ENCODE measurements around the gene SIM2.

Gene SIM2

DNA sequence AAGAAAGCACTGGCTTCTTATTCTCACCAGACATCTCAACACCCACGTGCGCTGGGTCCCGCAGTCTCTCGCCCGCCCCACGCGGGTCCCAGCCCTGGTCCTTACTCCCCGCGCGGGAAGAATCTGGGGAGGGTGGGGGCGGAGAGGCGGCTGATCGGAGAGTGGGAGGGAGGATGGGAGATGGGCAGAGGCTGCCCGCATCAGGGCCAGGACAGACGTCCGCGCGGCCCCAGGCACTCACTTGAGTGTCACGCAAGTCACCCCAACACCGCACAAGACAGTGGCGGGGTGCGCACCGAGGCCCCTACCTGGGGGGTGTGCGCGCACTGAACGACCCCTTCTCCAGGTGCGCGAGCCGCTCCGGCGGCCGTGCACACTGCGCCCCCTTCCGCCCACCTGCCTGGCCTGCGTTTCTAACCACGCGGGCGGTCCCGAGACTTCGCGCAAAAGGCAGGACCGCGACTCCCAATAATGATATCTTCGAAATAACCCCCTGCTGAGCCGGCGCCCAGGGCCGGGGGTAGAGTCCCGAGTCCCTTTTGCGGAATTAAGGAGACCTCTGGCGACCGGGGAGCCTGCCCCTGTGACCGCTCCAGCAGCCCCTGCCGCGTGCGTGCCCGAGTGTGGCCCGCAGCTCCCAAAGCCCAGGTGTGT is 6.0 kb upstream of the SIM2 start:
- TF ChIP-seq ZFX (IDR thresholded peaks at IDR 0.05; ENCODE audit: borderline replicate concordance) = no peak
- TF ChIP-seq, protein P1, sequence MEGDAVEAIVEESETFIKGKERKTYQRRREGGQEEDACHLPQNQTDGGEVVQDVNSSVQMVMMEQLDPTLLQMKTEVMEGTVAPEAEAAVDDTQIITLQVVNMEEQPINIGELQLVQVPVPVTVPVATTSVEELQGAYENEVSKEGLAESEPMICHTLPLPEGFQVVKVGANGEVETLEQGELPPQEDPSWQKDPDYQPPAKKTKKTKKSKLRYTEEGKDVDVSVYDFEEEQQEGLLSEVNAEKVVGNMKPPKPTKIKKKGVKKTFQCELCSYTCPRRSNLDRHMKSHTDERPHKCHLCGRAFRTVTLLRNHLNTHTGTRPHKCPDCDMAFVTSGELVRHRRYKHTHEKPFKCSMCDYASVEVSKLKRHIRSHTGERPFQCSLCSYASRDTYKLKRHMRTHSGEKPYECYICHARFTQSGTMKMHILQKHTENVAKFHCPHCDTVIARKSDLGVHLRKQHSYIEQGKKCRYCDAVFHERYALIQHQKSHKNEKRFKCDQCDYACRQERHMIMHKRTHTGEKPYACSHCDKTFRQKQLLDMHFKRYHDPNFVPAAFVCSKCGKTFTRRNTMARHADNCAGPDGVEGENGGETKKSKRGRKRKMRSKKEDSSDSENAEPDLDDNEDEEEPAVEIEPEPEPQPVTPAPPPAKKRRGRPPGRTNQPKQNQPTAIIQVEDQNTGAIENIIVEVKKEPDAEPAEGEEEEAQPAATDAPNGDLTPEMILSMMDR (IDR thresholded peaks at IDR 0.05) = no peak

GRCh38 chr21:36693489-36694030 is 5.4 kb upstream of the SIM2 start:
- no peak for TF ChIP-seq ZFX (IDR thresholded peaks at IDR 0.05; ENCODE audit: borderline replicate concordance)
- TF ChIP-seq, protein P1 (IDR thresholded peaks at IDR 0.05) = no peak
- H3K27ac ChIP-seq = no peak overlapping the region

More for the DNA sequence above, 6.0 kb upstream of the SIM2 start:
- H3K27ac ChIP-seq = no peak overlapping the region

GRCh38 chr21:36694031-36694515 is 4.8 kb upstream of the SIM2 start:
- no peak overlapping the region for H3K27ac ChIP-seq
- TF ChIP-seq ZFX (IDR thresholded peaks at IDR 0.05; ENCODE audit: borderline replicate concordance) = no peak

GRCh38 chr21:36694593-36695282 is 4.2 kb upstream of the SIM2 start:
- no peak overlapping the region for H3K27ac ChIP-seq
- TF ChIP-seq ZFX (IDR thresholded peaks at IDR 0.05; ENCODE audit: borderline replicate concordance) = no peak
- TF ChIP-seq, protein P1 (IDR thresholded peaks at IDR 0.05) = no peak

DNA sequence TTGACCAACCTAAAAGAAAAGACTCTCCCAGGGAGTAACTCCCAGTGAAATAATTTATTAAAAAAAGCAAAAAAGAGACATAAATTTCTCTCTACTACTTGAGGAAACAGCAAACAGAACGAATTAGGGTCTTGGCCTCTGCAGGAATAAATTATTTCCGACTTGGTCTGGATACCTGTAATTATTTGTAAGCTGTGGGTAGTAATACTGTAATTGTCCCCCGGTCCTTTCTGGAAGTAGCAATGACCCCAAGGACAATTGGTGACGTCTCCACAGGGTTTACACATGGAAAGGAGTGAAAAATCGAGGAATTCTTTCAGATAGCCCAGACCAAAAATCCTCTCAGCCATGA is 3.7 kb upstream of the SIM2 start:
- TF ChIP-seq, protein P1 (IDR thresholded peaks at IDR 0.05) = no peak
- no peak for TF ChIP-seq ZFX (IDR thresholded peaks at IDR 0.05; ENCODE audit: borderline replicate concordance)
- no peak overlapping the region for H3K27ac ChIP-seq

- no peak overlapping the region for H3K27ac ChIP-seq
Measured at GRCh38 chr21:36695671-36696389, 3.1 kb upstream of the SIM2 start.

More at GRCh38 chr21:36695671-36696389, 3.1 kb upstream of the SIM2 start:
- TF ChIP-seq ZFX (IDR thresholded peaks at IDR 0.05; ENCODE audit: borderline replicate concordance) = no peak
- TF ChIP-seq, protein P1 (IDR thresholded peaks at IDR 0.05) = no peak
